GM19467 (cell line): Measurements from ENCODE around the gene MUSTN1.

ENCODE experiments used
- ATAC-seq: cut with Tn5 transposase; IDR thresholded peaks from one replicate; pipeline ENCODE4 v1.9.1; 2021; ENCODE audit warnings: mild to moderate bottlenecking, moderate library complexity; ENCODE audit not compliant: unreplicated experiment

Gene MUSTN1

GRCh38 chr3:52787672-52788625, 46.9 kb downstream of the MUSTN1 start:
- no peak for ATAC-seq

GRCh38 chr3:52787246-52787645, 47.6 kb downstream of the MUSTN1 start:
- ATAC-seq = no peak

GRCh38 chr3:52786330-52787215, 48.2 kb downstream of the MUSTN1 start:
- ATAC-seq = no peak

GRCh38 chr3:52784931-52785590, 49.8 kb downstream of the MUSTN1 start:
- no peak for ATAC-seq

GRCh38 chr3:52784021-52784621, 50.7 kb downstream of the MUSTN1 start:
- no peak for ATAC-seq

- no peak for ATAC-seq
These were observed 51.6 kb downstream of the MUSTN1 start for GRCh38 chr3:52783211-52783555.
